GM21528 (cell line): Measurements from ENCODE around the gene NGFR.

ENCODE experiments used
- ATAC-seq: cut with Tn5 transposase; IDR thresholded peaks from one replicate; pipeline ENCODE4 v1.9.1; 2021; ENCODE audit warnings: mild to moderate bottlenecking, moderate library complexity; ENCODE audit not compliant: unreplicated experiment, low FRiP score

The NGFR gene

DNA sequence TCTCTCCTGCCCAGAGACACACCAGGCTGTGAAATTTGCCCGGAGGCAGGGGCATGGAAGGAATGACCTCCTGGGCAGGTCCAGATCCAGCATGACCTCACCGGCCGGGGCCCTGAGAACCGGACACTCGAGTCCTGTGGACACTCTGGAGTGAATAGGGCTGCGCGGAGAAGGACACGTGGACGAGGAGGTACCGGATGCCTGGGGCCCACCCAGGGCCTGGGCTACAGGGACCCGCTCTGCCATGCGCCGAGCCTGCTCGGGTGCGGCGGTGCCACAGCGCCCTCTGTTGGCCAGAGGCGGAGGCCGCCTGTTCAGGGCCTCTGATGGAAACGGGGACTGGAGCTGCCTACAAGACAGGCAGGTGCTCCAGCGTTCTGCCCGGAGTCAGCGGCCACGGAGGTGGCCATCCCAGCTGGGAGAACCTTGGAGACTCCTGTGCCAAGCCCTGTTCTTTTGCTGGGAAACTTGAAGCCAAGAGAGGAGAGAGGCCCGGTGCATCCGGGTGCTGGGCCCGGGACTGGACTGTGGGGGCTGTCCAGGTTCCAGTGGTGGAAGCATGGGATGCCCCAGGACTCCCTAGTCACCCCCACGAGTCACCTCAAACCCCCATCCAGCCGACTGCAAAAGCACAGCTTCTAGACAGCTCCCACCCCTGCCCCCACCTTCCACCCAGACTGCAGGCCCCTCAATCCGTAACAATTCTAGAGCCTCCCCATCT is 61.3 kb downstream of the NGFR start:
- ATAC-seq, result no peak

GRCh38 chr17:49557312-49558024 is 62.4 kb downstream of the NGFR start:
- no peak for ATAC-seq
